H54 (cell line): Measurements from ENCODE around the gene MPP3.

Experiments
- DNase-seq: peaks from one replicate; pipeline ENCODE4 v3.0.0; 2011; ENCODE audit warnings: low spot score, mixed read lengths; ENCODE audit not compliant: insufficient read length
- FAIRE-seq: peaks from 3 replicates; lab custom pipeline; 2011; peaks lifted over from hg19 to GRCh38; lab: Jason Lieb, UNC
- POLR2A ChIP-seq: IDR thresholded peaks from 2 replicates; pipeline ENCODE4 v1.6.1; 2011; ENCODE audit warnings: low read depth, mild to moderate bottlenecking, low read length

The MPP3 gene

DNA sequence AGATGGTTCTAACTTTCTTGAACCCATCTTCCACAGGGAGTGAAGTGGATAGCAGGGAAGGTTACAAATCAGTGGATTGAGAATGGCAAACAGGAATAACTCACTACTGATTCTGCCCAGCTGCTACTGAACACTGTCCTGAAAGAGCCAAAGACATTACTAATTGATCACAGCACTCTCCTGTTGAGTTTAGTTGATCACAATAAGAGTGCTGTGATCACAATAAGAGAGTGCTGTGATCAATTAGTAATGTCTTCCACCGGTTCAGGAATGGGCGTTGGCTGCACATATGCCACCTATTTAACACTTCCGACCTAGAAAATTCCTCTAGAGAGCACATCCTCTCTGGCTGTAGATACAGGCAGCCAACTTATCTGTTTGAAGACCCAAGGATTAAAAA is 41.4 kb downstream of the MPP3 start:
- DNase-seq (peak; percentile 46), FAIRE-seq (peak; percentile 95)
- TF ChIP-seq POLR2A = no peak

GRCh38 chr17:43790311-43790940 is 42.5 kb downstream of the MPP3 start:
- no peak for TF ChIP-seq POLR2A
- DNase-seq (no peak), FAIRE-seq (no peak)

GRCh38 chr17:43789482-43789881 is 43.5 kb downstream of the MPP3 start:
- no peak for TF ChIP-seq POLR2A
- no peak for FAIRE-seq
- no peak for DNase-seq

- no peak for FAIRE-seq
- TF ChIP-seq POLR2A = no peak
Measured at GRCh38 chr17:43788540-43788939, 44.4 kb downstream of the MPP3 start.

DNA sequence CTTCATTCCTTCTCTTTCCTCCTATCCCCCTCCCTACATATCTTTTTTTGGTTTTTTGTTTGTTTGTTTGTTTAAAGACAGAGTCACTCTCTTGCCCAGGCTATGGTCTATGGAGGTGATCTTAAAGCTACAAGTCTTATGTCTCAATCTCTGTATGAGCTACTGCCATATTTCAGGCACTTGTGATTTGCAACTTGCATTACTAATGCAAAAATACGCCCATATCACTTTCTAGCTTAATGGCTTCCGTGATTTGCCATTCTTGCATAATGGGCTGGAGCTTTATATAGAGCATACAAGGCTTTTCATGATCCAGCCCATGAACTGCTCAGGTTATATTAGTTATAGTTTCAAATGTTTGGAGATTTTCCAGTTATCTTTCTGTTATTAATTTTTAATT is 45.2 kb downstream of the MPP3 start:
- FAIRE-seq = no peak
- no peak for DNase-seq
- TF ChIP-seq POLR2A = no peak

More at GRCh38 chr17:43788540-43788939, 44.4 kb downstream of the MPP3 start:
- no peak for DNase-seq

DNA sequence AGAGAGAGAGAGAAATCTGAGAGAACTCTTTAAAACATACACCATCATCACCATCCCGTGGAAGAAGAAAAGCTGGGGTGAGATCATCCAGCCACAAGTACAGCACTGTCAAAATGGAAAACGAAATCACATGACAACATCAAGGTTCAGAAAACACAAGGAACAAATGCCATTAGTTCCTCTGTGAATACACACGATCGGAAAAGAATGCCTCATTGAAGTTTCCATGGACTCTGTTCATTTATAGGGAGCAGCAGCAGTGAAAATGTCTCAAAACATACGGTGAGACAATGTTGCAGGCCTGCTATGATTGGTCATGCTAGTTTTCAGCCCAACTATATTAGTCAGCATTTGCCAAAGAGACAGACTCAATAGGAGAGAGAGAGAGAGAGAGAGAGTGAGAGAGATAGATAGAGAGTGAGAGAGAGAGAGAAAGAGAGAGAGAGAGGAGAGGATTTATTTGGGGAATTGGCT is 48.3 kb downstream of the MPP3 start:
- FAIRE-seq (no peak), DNase-seq (no peak)
- TF ChIP-seq POLR2A = no peak

DNA sequence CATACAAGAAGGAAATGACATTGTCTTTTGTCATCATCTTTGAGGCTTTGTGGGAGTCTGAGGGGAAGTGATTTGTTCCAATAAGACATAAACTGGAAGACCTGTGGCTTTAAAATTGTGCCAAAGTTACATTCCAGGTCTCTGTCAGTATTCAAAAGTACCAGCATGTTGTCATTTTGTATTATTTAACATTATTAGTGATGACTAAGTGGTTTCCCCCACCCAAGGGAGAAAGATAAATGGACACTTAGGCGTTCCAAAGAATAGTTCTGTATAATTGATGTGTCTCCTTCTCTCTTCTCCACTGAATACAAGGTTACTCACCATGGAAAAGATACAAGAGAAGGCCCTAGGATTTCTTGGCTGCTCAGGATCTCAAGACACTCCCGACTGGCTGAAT is 48.9 kb downstream of the MPP3 start:
- no peak for TF ChIP-seq POLR2A
- DNase-seq (no peak), FAIRE-seq (no peak)

- DNase-seq = no peak
- no peak for FAIRE-seq
- no peak for TF ChIP-seq POLR2A
Measured at GRCh38 chr17:43782913-43783680, 49.8 kb downstream of the MPP3 start.

GRCh38 chr17:43780135-43780534 is 52.8 kb downstream of the MPP3 start, which contains the start of gene CFAP97D1:
Gene CFAP97D1 (plus strand): TSS chr17:43780435. CDS start chr17:43780463, 28 bp downstream.
- FAIRE-seq = no peak
- TF ChIP-seq POLR2A = no peak
- DNase-seq = no peak

GRCh38 chr17:43779145-43780125 is 53.5 kb downstream of the MPP3 start:
- FAIRE-seq (no peak), DNase-seq (no peak)
- TF ChIP-seq POLR2A = no peak

- DNase-seq = peak; percentile 88
- peak; percentile 89 for TF ChIP-seq POLR2A
- no peak for FAIRE-seq
Measured at GRCh38 chr17:43778337-43779144, 54.4 kb downstream of the MPP3 start, which contains the start of gene DUSP3. Gene DUSP3 (minus strand): TSS chr17:43778977. CDS start chr17:43778924, 53 bp downstream.
